Activated CD8-positive, alpha-beta T cell treated with anti-CD3 and anti-CD28 coated beads, Interleukin-2, amount 10 ng/mL, durations not matched to agents 7 days and 5 days (primary cell): ENCODE measurements around the gene AGAP1. TPM values are rescaled to one million over a fixed set of nuclear protein-coding genes. Genes with fewer than 3 reads are reported as not detected.

ENCODE experiments used
- ATAC-seq: fragments of 150-1000 bp; cut with Tn5 transposase; one replicate; pipeline ENCODE4 v1.10.0; 2021; ENCODE audit warnings: moderate library complexity
- CTCF ChIA-PET: fragments of 350-600 bp; sonication (Branson Sonifier 250); formaldehyde crosslinking; loops from one replicate; lab custom pipeline; 2021; ENCODE audit warnings: antibody characterized with exemption; lab: Charles Lee
- POLR2A ChIA-PET: fragments of 350-600 bp; sonication (Branson Sonifier 250); formaldehyde crosslinking; loops from one replicate; lab custom pipeline; 2021; ENCODE audit warnings: antibody characterized with exemption; lab: Charles Lee
- DNase-seq: peaks from one replicate; pipeline ENCODE4 v3.0.0-alpha.2; 2020
- H3K27ac Mint-ChIP-seq: one replicate; pipeline ENCODE4 v1.8.0; 2021; ENCODE audit warnings: mild to moderate bottlenecking, mixed read lengths
- H3K27me3 Mint-ChIP-seq: one replicate; pipeline ENCODE4 v1.8.0; 2021; ENCODE audit warnings: low read depth, mixed read lengths
- H3K36me3 Mint-ChIP-seq: one replicate; pipeline ENCODE4 v1.8.0; 2021; ENCODE audit warnings: low read depth, mixed read lengths
- H3K4me1 Mint-ChIP-seq: one replicate; pipeline ENCODE4 v1.8.0; 2021; ENCODE audit warnings: low read depth, mixed read lengths
- H3K4me3 Mint-ChIP-seq: one replicate; pipeline ENCODE4 v1.8.0; 2021; ENCODE audit warnings: mild to moderate bottlenecking, mixed read lengths
- H3K9me3 Mint-ChIP-seq: one replicate; pipeline ENCODE4 v1.8.0; 2022; ENCODE audit warnings: mixed read lengths; ENCODE audit not compliant: insufficient read depth
- total RNA-seq, 2 experiments: library from RNA; stranded (reverse); gene quantifications; one replicate each; pipeline ENCODE4 v1.2.3, GENCODE V29; 2021

The AGAP1 gene
- total RNA-seq, 2 experiments from 2014 or later, result 0.82 to 1.3 TPM

- ATAC-seq (no peak), DNase-seq (no peak)
- no peak overlapping the region for H3K27ac Mint-ChIP-seq
- H3K36me3 Mint-ChIP-seq, result no peaks in the 10 kb centered on the region
- no peaks in the 10 kb centered on the region for H3K9me3 Mint-ChIP-seq
- ChIA-PET POLR2A (no interaction called here), CTCF (no interaction called here)
- no peak overlapping the region for H3K4me3 Mint-ChIP-seq
- H3K4me1 Mint-ChIP-seq, result no peaks in the 10 kb centered on the region
- peaks cover 49% of the 10 kb centered on the region for H3K27me3 Mint-ChIP-seq
Measured at GRCh38 chr2:236161082-236161462, 667.2 kb downstream of the AGAP1 start.

- POLR2A ChIA-PET, result no interaction called here
- CTCF ChIA-PET, result interaction anchor here (2.1 kb wide), 1 partner anchor 15 kb away, joined by 5 read pairs; no protein-coding TSS in a partner anchor
- Mint-ChIP-seq H3K9me3 (no peaks in the 10 kb centered on the region), H3K27me3 (peaks cover 54% of the 10 kb centered on the region), H3K27ac (no peak overlapping the region), H3K36me3 (no peaks in the 10 kb centered on the region), H3K4me1 (peaks cover 2% of the 10 kb centered on the region), H3K4me3 (no peak overlapping the region)
- DNase-seq, result no peak
- ATAC-seq, result no peak
Measured at GRCh38 chr2:236161531-236161930, 667.7 kb downstream of the AGAP1 start.

GRCh38 chr2:236162031-236162845, 668.4 kb downstream of the AGAP1 start:
- H3K27me3 Mint-ChIP-seq, result peaks cover 58% of the 10 kb centered on the region
- ChIA-PET POLR2A (no interaction called here), CTCF (interaction anchor here (2.1 kb wide), 1 partner anchor 14 kb away, joined by 5 read pairs; no protein-coding TSS in a partner anchor)
- ATAC-seq (no peak), DNase-seq (no peak)
- no peak overlapping the region for H3K27ac Mint-ChIP-seq
- peaks cover 3% of the 10 kb centered on the region for H3K36me3 Mint-ChIP-seq
- H3K9me3 Mint-ChIP-seq, result no peaks in the 10 kb centered on the region
- peaks cover 7% of the 10 kb centered on the region for H3K4me1 Mint-ChIP-seq
- no peak overlapping the region for H3K4me3 Mint-ChIP-seq

- peaks cover 54% of the 10 kb centered on the region for H3K27me3 Mint-ChIP-seq
- H3K9me3 Mint-ChIP-seq, result no peaks in the 10 kb centered on the region
- DNase-seq (no peak), ATAC-seq (no peak)
- H3K36me3 Mint-ChIP-seq, result peaks cover 3% of the 10 kb centered on the region
- POLR2A ChIA-PET, result no interaction called here
- H3K4me1 Mint-ChIP-seq, result peaks cover 7% of the 10 kb centered on the region
- H3K27ac Mint-ChIP-seq, result no peak overlapping the region
- H3K4me3 Mint-ChIP-seq, result no peak overlapping the region
- CTCF ChIA-PET, result interaction anchor here (2.1 kb wide), 1 partner anchor 13 kb away, joined by 5 read pairs; no protein-coding TSS in a partner anchor
Measured at GRCh38 chr2:236162882-236163470, 669.1 kb downstream of the AGAP1 start.

- DNase-seq, result no peak
- CTCF ChIA-PET, result interaction anchor here (2.1 kb wide), 1 partner anchor 12 kb away, joined by 5 read pairs; no protein-coding TSS in a partner anchor
- POLR2A ChIA-PET, result no interaction called here
- H3K27ac Mint-ChIP-seq, result no peak overlapping the region
- no peak for ATAC-seq
- peaks cover 7% of the 10 kb centered on the region for H3K4me1 Mint-ChIP-seq
- H3K4me3 Mint-ChIP-seq, result no peak overlapping the region
- H3K36me3 Mint-ChIP-seq, result peaks cover 3% of the 10 kb centered on the region
- no peaks in the 10 kb centered on the region for H3K9me3 Mint-ChIP-seq
- peaks cover 50% of the 10 kb centered on the region for H3K27me3 Mint-ChIP-seq
Measured at GRCh38 chr2:236163471-236164200, 669.8 kb downstream of the AGAP1 start.

GRCh38 chr2:236164201-236164924, 670.5 kb downstream of the AGAP1 start:
- peaks cover 7% of the 10 kb centered on the region for H3K4me1 Mint-ChIP-seq
- ChIA-PET CTCF (no interaction called here), POLR2A (no interaction called here)
- no peaks in the 10 kb centered on the region for H3K9me3 Mint-ChIP-seq
- DNase-seq, result no peak
- peaks cover 52% of the 10 kb centered on the region for H3K27me3 Mint-ChIP-seq
- peak overlapping the region; percentile 31 for H3K4me3 Mint-ChIP-seq
- H3K36me3 Mint-ChIP-seq, result peaks cover 5% of the 10 kb centered on the region
- H3K27ac Mint-ChIP-seq, result peak overlapping the region; percentile 62
- no peak for ATAC-seq

GRCh38 chr2:236164925-236165841, 671.3 kb downstream of the AGAP1 start:
- POLR2A ChIA-PET, result no interaction called here
- H3K27ac Mint-ChIP-seq, result peak overlapping the region; percentile 62

GRCh38 chr2:236165842-236166795, 672.3 kb downstream of the AGAP1 start:
- Mint-ChIP-seq H3K4me1 (peaks cover 7% of the 10 kb centered on the region), H3K4me3 (peak overlapping the region; percentile 46), H3K27ac (peak overlapping the region; percentile 2), H3K36me3 (peaks cover 12% of the 10 kb centered on the region), H3K9me3 (no peaks in the 10 kb centered on the region), H3K27me3 (peaks cover 62% of the 10 kb centered on the region)
- DNase-seq (no peak), ATAC-seq (no peak)
- ChIA-PET POLR2A (no interaction called here), CTCF (interaction anchor here (0.7 to 1.5 kb wide), 3 partner anchors 10 to 387 kb away, joined by 3 to 5 read pairs (median 4); no protein-coding TSS in a partner anchor)

More at GRCh38 chr2:236164925-236165841, 671.3 kb downstream of the AGAP1 start:
- H3K27me3 Mint-ChIP-seq, result peaks cover 57% of the 10 kb centered on the region
- H3K4me3 Mint-ChIP-seq, result peak overlapping the region; percentile 31
- ATAC-seq (no peak), DNase-seq (no peak)
- no peaks in the 10 kb centered on the region for H3K9me3 Mint-ChIP-seq
- H3K4me1 Mint-ChIP-seq, result peaks cover 7% of the 10 kb centered on the region
- peaks cover 10% of the 10 kb centered on the region for H3K36me3 Mint-ChIP-seq
- CTCF ChIA-PET, result interaction anchor here (0.7 to 0.9 kb wide), 2 partner anchors 11 to 386 kb away, joined by 3 to 4 read pairs; no protein-coding TSS in a partner anchor

GRCh38 chr2:236166796-236167296, 673.0 kb downstream of the AGAP1 start:
- ChIA-PET POLR2A (no interaction called here), CTCF (interaction anchor here (1.5 kb wide), 1 partner anchor 11 kb away, joined by 5 read pairs; no protein-coding TSS in a partner anchor)
- Mint-ChIP-seq H3K27ac (peak overlapping the region; percentile 68), H3K4me1 (peaks cover 7% of the 10 kb centered on the region), H3K9me3 (no peaks in the 10 kb centered on the region), H3K36me3 (peaks cover 12% of the 10 kb centered on the region), H3K4me3 (peak overlapping the region; percentile 46), H3K27me3 (peaks cover 61% of the 10 kb centered on the region)
- DNase-seq, result no peak
- no peak for ATAC-seq
